ENCODE data around the gene CCND2. TPM values are rescaled to one million over a fixed set of nuclear protein-coding genes. Genes with fewer than 3 reads are reported as not detected.

CCND2 gene
- polyA plus RNA-seq, 3 donors: 3.6 to 6.8 (median 3.9) TPM

- peaks cover 28 to 64% of the 10 kb centered on the region in 2 donors for H3K27me3 ChIP-seq (ENCODE audit: control insufficient read depth in 2 of 2, insufficient read depth in 2 of 2, low read length in 2 of 2)
- H3K4me2 ChIP-seq (replicated peaks; ENCODE audit: extremely low read depth, low read length, poor library complexity, severe bottlenecking): peak overlapping the region; percentile 98
- peaks cover 0 to 6% (median 5%) of the 10 kb centered on the region in 7 donors for H3K9me3 Mint-ChIP-seq
- H2AFZ ChIP-seq (ENCODE audit: insufficient read depth, low read depth, low read length, poor library complexity, severe bottlenecking): peak overlapping the region; percentile 66
- peaks cover 64 to 78% of the 10 kb centered on the region in 2 donors for H3K4me1 ChIP-seq (ENCODE audit: control insufficient read depth in 1 of 2, insufficient read depth in 2 of 2, low read length in 2 of 2)
- DNase-seq: peak; percentile 37 to 56 (median 50)
- H3K4me3 ChIP-seq (replicated peaks in 1 of 3; ENCODE audit: low read depth in 2 of 3, low read length in 3 of 3): peak overlapping the region; percentile 41 to 78 (median 51)
- peaks cover 20% of the 10 kb centered on the region for H3K79me2 ChIP-seq (ENCODE audit: insufficient read depth, low read length)
- peak overlapping the region; percentile 88 to 96 for H3K4me3 Mint-ChIP-seq
- H3K9ac ChIP-seq (ENCODE audit: insufficient read depth, low read length, poor library complexity, severe bottlenecking): peak overlapping the region; percentile 63
- H3K9me3 ChIP-seq (replicated peaks in 1 of 2; ENCODE audit: control insufficient read depth in 1 of 2, insufficient read depth in 1 of 2, low read length in 2 of 2): no peaks in the 10 kb centered on the region
- H3K27ac ChIP-seq (ENCODE audit: low read depth in 1 of 2, low read length in 2 of 2): peak overlapping the region; percentile 51 to 61
- TF ChIP-seq, protein P1, sequence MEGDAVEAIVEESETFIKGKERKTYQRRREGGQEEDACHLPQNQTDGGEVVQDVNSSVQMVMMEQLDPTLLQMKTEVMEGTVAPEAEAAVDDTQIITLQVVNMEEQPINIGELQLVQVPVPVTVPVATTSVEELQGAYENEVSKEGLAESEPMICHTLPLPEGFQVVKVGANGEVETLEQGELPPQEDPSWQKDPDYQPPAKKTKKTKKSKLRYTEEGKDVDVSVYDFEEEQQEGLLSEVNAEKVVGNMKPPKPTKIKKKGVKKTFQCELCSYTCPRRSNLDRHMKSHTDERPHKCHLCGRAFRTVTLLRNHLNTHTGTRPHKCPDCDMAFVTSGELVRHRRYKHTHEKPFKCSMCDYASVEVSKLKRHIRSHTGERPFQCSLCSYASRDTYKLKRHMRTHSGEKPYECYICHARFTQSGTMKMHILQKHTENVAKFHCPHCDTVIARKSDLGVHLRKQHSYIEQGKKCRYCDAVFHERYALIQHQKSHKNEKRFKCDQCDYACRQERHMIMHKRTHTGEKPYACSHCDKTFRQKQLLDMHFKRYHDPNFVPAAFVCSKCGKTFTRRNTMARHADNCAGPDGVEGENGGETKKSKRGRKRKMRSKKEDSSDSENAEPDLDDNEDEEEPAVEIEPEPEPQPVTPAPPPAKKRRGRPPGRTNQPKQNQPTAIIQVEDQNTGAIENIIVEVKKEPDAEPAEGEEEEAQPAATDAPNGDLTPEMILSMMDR (IDR thresholded peaks at IDR 0.05): no peak
- peaks cover 51% of the 10 kb centered on the region for H3K4me1 Mint-ChIP-seq
- H3K27ac Mint-ChIP-seq: peak overlapping the region; percentile 81 to 93 (median 87)
- H3K27me3 Mint-ChIP-seq (ENCODE audit: low read depth in 3 of 3): peaks cover 52 to 86% (median 75%) of the 10 kb centered on the region in 3 donors
- peaks cover 6% of the 10 kb centered on the region in 2 donors for H3K36me3 Mint-ChIP-seq
- H3K36me3 ChIP-seq (replicated peaks in 1 of 2; ENCODE audit: control insufficient read depth in 1 of 2, insufficient read depth in 2 of 2, low read length in 2 of 2): no peaks in the 10 kb centered on the region
- intact Hi-C loops (cut with micrococcal nuclease): loop anchor here (5.0 kb wide), 4 partner anchors 55 to 400 kb away; partner anchors contain the start of gene PARP11 (in 1 of the 2)
- under 1% methylated on average over 17 of the region's 43 CpGs for WGBS (ENCODE audit: insufficient coverage)
- H4K20me1 ChIP-seq (ENCODE audit: insufficient read depth, low read length): peaks cover 5% of the 10 kb centered on the region
These were observed 1.7 kb upstream of the CCND2 start for GRCh38 chr12:4271717-4272423.

DNA sequence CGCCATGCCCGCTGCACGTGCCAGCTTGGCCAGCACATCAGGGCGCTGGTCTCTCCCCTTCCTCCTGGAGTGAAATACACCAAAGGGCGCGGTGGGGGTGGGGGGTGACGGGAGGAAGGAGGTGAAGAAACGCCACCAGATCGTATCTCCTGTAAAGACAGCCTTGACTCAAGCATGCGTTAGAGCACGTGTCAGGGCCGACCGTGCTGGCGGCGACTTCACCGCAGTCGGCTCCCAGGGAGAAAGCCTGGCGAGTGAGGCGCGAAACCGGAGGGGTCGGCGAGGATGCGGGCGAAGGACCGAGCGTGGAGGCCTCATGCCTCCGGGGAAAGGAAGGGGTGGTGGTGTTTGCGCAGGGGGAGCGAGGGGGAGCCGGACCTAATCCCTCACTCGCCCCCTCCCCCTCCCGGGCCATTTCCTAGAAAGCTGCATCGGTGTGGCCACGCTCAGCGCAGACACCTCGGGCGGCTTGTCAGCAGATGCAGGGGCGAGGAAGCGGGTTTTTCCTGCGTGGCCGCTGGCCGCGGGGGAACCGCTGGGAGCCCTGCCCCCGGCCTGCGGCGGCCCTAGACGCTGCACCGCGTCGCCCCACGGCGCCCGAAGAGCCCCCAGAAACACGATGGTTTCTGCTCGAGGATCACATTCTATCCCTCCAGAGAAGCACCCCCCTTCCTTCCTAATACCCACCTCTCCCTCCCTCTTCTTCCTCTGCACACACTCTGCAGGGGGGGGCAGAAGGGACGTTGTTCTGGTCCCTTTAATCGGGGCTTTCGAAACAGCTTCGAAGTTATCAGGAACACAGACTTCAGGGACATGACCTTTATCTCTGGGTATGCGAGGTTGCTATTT, 914 bp upstream of the CCND2 start:
- intact Hi-C loops (cut with micrococcal nuclease): loop anchor here (5.0 kb wide), 4 partner anchors 55 to 400 kb away; partner anchors contain the start of gene PARP11 (in 1 of the 2)
- no peaks in the 10 kb centered on the region for H3K36me3 ChIP-seq (replicated peaks in 1 of 2; ENCODE audit: control insufficient read depth in 1 of 2, insufficient read depth in 2 of 2, low read length in 2 of 2)
- H3K79me2 ChIP-seq (ENCODE audit: insufficient read depth, low read length): peaks cover 20% of the 10 kb centered on the region
- peaks cover 5% of the 10 kb centered on the region for H4K20me1 ChIP-seq (ENCODE audit: insufficient read depth, low read length)
- peaks cover 21 to 56% of the 10 kb centered on the region in 2 donors for H3K27me3 ChIP-seq (ENCODE audit: control insufficient read depth in 2 of 2, insufficient read depth in 2 of 2, low read length in 2 of 2)
- peak overlapping the region; percentile 66 for H2AFZ ChIP-seq (ENCODE audit: insufficient read depth, low read depth, low read length, poor library complexity, severe bottlenecking)
- H3K27ac ChIP-seq (ENCODE audit: low read depth in 1 of 2, low read length in 2 of 2): no peak overlapping the region
- Mint-ChIP-seq H3K36me3 (peaks cover 9 to 10% of the 10 kb centered on the region in 2 donors), H3K9me3 (peaks cover 0 to 6% (median 5%) of the 10 kb centered on the region in 7 donors), H3K27me3 (ENCODE audit: low read depth in 3 of 3) (peaks cover 46 to 80% (median 71%) of the 10 kb centered on the region in 3 donors), H3K27ac (peak overlapping the region in 6 of 7 donors; percentile 36 to 93 (median 74)), H3K4me1 (peaks cover 55% of the 10 kb centered on the region), H3K4me3 (peak overlapping the region; percentile 95 to 96)
- under 1% methylated on average over 41 of the region's 62 CpGs for WGBS (ENCODE audit: insufficient coverage)
- DNase-seq: peak; percentile 41 to 70 (median 46)
- peaks cover 64 to 82% of the 10 kb centered on the region in 2 donors for H3K4me1 ChIP-seq (ENCODE audit: control insufficient read depth in 1 of 2, insufficient read depth in 2 of 2, low read length in 2 of 2)
- H3K4me3 ChIP-seq (replicated peaks in 1 of 3; ENCODE audit: low read depth in 2 of 3, low read length in 3 of 3): peak overlapping the region in 2 of 3 experiments; percentile 4 to 78
- peak overlapping the region; percentile 15 for H3K9ac ChIP-seq (ENCODE audit: insufficient read depth, low read length, poor library complexity, severe bottlenecking)
- TF ChIP-seq, protein P1 (IDR thresholded peaks at IDR 0.05): no peak
- H3K4me2 ChIP-seq (replicated peaks; ENCODE audit: extremely low read depth, low read length, poor library complexity, severe bottlenecking): peak overlapping the region; percentile 98
- no peaks in the 10 kb centered on the region for H3K9me3 ChIP-seq (replicated peaks in 1 of 2; ENCODE audit: control insufficient read depth in 1 of 2, insufficient read depth in 1 of 2, low read length in 2 of 2)
